Astrocyte (in vitro differentiated cells and primary cell): ENCODE measurements around the gene PPAN. TPM values are rescaled to one million over a fixed set of nuclear protein-coding genes. Genes with fewer than 3 reads are reported as not detected.

Source experiments
- DNase-seq: peaks from one replicate; pipeline ENCODE4 v3.0.0-alpha.2; 2010; ENCODE audit warnings: low read depth
- FAIRE-seq: peaks from 2 replicates; lab custom pipeline; 2011; peaks lifted over from hg19 to GRCh38; lab: Jason Lieb, UNC
- H2AFZ ChIP-seq: 2 replicates; pipeline ENCODE4 v1.6.0; 2012; ENCODE audit warnings: low read depth, low read length, inconsistent platforms
- H3K27ac ChIP-seq: 2 replicates; pipeline ENCODE4 v1.5.1; 2011; ENCODE audit warnings: low read depth, low read length, inconsistent platforms
- H3K27me3 ChIP-seq: 2 replicates; pipeline ENCODE4 v1.6.0; 2011; ENCODE audit warnings: low read length, inconsistent platforms; ENCODE audit not compliant: insufficient read depth
- H3K36me3 ChIP-seq: 2 replicates; pipeline ENCODE4 v1.5.1; 2011; ENCODE audit warnings: low read length, inconsistent platforms; ENCODE audit not compliant: insufficient read depth
- H3K4me1 ChIP-seq: 2 replicates; pipeline ENCODE4 v1.5.1; 2011; ENCODE audit warnings: low read length, inconsistent platforms; ENCODE audit not compliant: insufficient read depth
- H3K4me2 ChIP-seq: 2 replicates; pipeline ENCODE4 v1.6.0; 2012; ENCODE audit warnings: low read length, inconsistent platforms
- H3K4me3 ChIP-seq: 2 replicates; pipeline ENCODE4 v1.5.1; 2011; ENCODE audit warnings: low read depth, mild to moderate bottlenecking, low read length, inconsistent platforms; ENCODE audit not compliant: insufficient read depth
- H3K79me2 ChIP-seq: 2 replicates; pipeline ENCODE4 v1.6.0; 2012; ENCODE audit warnings: mild to moderate bottlenecking, low read length, inconsistent platforms; ENCODE audit not compliant: insufficient read depth
- H3K9ac ChIP-seq: 2 replicates; pipeline ENCODE4 v1.6.0; 2012; ENCODE audit warnings: mild to moderate bottlenecking, low read length, inconsistent platforms
- H3K9me3 ChIP-seq: 2 replicates; pipeline ENCODE4 v1.5.1; 2012; ENCODE audit warnings: low read depth, mild to moderate bottlenecking, low read length, inconsistent platforms; ENCODE audit not compliant: insufficient read depth
- H4K20me1 ChIP-seq: 2 replicates; pipeline ENCODE4 v1.6.0; 2012; ENCODE audit warnings: low read length, inconsistent platforms; ENCODE audit not compliant: insufficient read depth
- H3K27ac Mint-ChIP-seq: one replicate; pipeline ENCODE4 v1.8.0; 2021; ENCODE audit warnings: mild to moderate bottlenecking, mixed read lengths; ENCODE audit not compliant: unreplicated experiment
- H3K27me3 Mint-ChIP-seq: one replicate; pipeline ENCODE4 v1.8.0; 2021; ENCODE audit warnings: low read depth, mixed read lengths; ENCODE audit not compliant: unreplicated experiment
- H3K36me3 Mint-ChIP-seq: one replicate; pipeline ENCODE4 v1.8.0; 2021; ENCODE audit warnings: low read depth, mixed read lengths; ENCODE audit not compliant: unreplicated experiment
- H3K4me1 Mint-ChIP-seq: one replicate; pipeline ENCODE4 v1.8.0; 2021; ENCODE audit warnings: low read depth, mixed read lengths; ENCODE audit not compliant: unreplicated experiment
- H3K4me3 Mint-ChIP-seq: one replicate; pipeline ENCODE4 v1.8.0; 2021; ENCODE audit warnings: mild to moderate bottlenecking, moderate library complexity, mixed read lengths; ENCODE audit not compliant: unreplicated experiment
- H3K9me3 Mint-ChIP-seq: one replicate; pipeline ENCODE4 v1.8.0; 2021; ENCODE audit warnings: mild to moderate bottlenecking, mixed read lengths; ENCODE audit not compliant: unreplicated experiment
- CTCF ChIP-seq: IDR thresholded peaks from 2 replicates; pipeline ENCODE4 v1.5.1; 2011; ENCODE audit warnings: low read depth, mild to moderate bottlenecking, inconsistent platforms, low read length, moderate library complexity; ENCODE audit not compliant: insufficient read depth
- EZH2 ChIP-seq: IDR thresholded peaks from 2 replicates; pipeline ENCODE4 v1.6.1; 2012; ENCODE audit warnings: mild to moderate bottlenecking, low read length, inconsistent platforms; ENCODE audit not compliant: insufficient read depth
- total RNA-seq: library from RNA; stranded (reverse); gene quantifications from 2 replicates; pipeline ENCODE4 v1.2.1, GENCODE V29; 2021

The PPAN gene
- total RNA-seq, 1 donor from 2014 or later, result 55.6 TPM

- FAIRE-seq, result no peak
These were observed 45.4 kb downstream of the PPAN start for GRCh38 chr19:10151521-10151920.

GRCh38 chr19:10152100-10152499 is 45.9 kb downstream of the PPAN start:
- Histone ChIP-seq H3K9me3 (no peaks in the 10 kb centered on the region), H3K27ac (no peak overlapping the region), H4K20me1 (peaks cover 24% of the 10 kb centered on the region), H3K4me2 (no peak overlapping the region), H3K4me1 (no peaks in the 10 kb centered on the region), H3K9ac (no peak overlapping the region), H3K36me3 (peaks cover 57% of the 10 kb centered on the region), H3K27me3 (no peaks in the 10 kb centered on the region), H3K79me2 (no peaks in the 10 kb centered on the region), H3K4me3 (no peak overlapping the region), H2AFZ (no peak overlapping the region)
- no peaks in the 10 kb centered on the region for H3K27me3 Mint-ChIP-seq
- H3K4me3 Mint-ChIP-seq, result no peak overlapping the region
- FAIRE-seq (no peak), DNase-seq (no peak)
- H3K4me1 Mint-ChIP-seq, result no peaks in the 10 kb centered on the region
- peaks cover 30% of the 10 kb centered on the region for H3K36me3 Mint-ChIP-seq
- no peaks in the 10 kb centered on the region for H3K9me3 Mint-ChIP-seq
- no peak for TF ChIP-seq CTCF
- TF ChIP-seq EZH2, result no peak
- H3K27ac Mint-ChIP-seq, result no peak overlapping the region

More at GRCh38 chr19:10151521-10151920, 45.4 kb downstream of the PPAN start:
- Histone ChIP-seq H3K4me2 (no peak overlapping the region), H4K20me1 (peaks cover 25% of the 10 kb centered on the region), H3K36me3 (peaks cover 61% of the 10 kb centered on the region), H3K79me2 (no peaks in the 10 kb centered on the region), H3K9me3 (no peaks in the 10 kb centered on the region), H2AFZ (no peak overlapping the region), H3K9ac (no peak overlapping the region), H3K4me1 (no peaks in the 10 kb centered on the region), H3K27me3 (no peaks in the 10 kb centered on the region), H3K27ac (no peak overlapping the region), H3K4me3 (no peak overlapping the region)
- no peak overlapping the region for H3K27ac Mint-ChIP-seq
- H3K9me3 Mint-ChIP-seq, result no peaks in the 10 kb centered on the region
- H3K4me1 Mint-ChIP-seq, result no peaks in the 10 kb centered on the region
- no peak overlapping the region for H3K4me3 Mint-ChIP-seq
- no peaks in the 10 kb centered on the region for H3K27me3 Mint-ChIP-seq
- H3K36me3 Mint-ChIP-seq, result peaks cover 29% of the 10 kb centered on the region
- no peak for DNase-seq
- TF ChIP-seq EZH2 (no peak), CTCF (no peak)

GRCh38 chr19:10155839-10156238 is 49.7 kb downstream of the PPAN start:
- H3K27me3 Mint-ChIP-seq, result no peaks in the 10 kb centered on the region
- no peak overlapping the region for H3K4me3 ChIP-seq
- H3K4me2 ChIP-seq, result no peak overlapping the region
- H3K27me3 ChIP-seq, result no peaks in the 10 kb centered on the region
- no peak overlapping the region for H2AFZ ChIP-seq
- no peak overlapping the region for H3K27ac Mint-ChIP-seq
- H3K9me3 Mint-ChIP-seq, result no peaks in the 10 kb centered on the region
- no peak overlapping the region for H3K4me3 Mint-ChIP-seq
- no peak overlapping the region for H3K9ac ChIP-seq
- H3K4me1 Mint-ChIP-seq, result no peaks in the 10 kb centered on the region
- no peak for TF ChIP-seq CTCF
- no peak for TF ChIP-seq EZH2
- H3K9me3 ChIP-seq, result no peaks in the 10 kb centered on the region
- no peak overlapping the region for H3K27ac ChIP-seq
- peaks cover 35% of the 10 kb centered on the region for H3K36me3 Mint-ChIP-seq
- peaks cover 20% of the 10 kb centered on the region for H4K20me1 ChIP-seq
- peaks cover 66% of the 10 kb centered on the region for H3K36me3 ChIP-seq
- FAIRE-seq (no peak), DNase-seq (no peak)
- H3K79me2 ChIP-seq, result no peaks in the 10 kb centered on the region
- H3K4me1 ChIP-seq, result no peaks in the 10 kb centered on the region
